HCT116 (cell line): ENCODE measurements around the gene ZNF652. TPM values are rescaled to one million over a fixed set of nuclear protein-coding genes. Genes with fewer than 3 reads are reported as not detected.

ENCODE experiments used
- ATAC-seq: fragments of 200-7000 bp; cut with Tn5 transposase; 2 replicates; pipeline ENCODE4 v1.9.1; 2020; ENCODE audit warnings: mild to moderate bottlenecking, moderate library complexity
- BruUV-seq: library from RNA; stranded (reverse); fragments of 400-500 nt; replicated peaks from 2 replicates; lab custom pipeline; 2021; lab: Mats Ljungman, UMichigan
- CTCF ChIA-PET: fragments of 300-600 bp; sonication (Branson Sonifier 250); formaldehyde crosslinking; loops from one replicate; lab custom pipeline; 2021; ENCODE audit warnings: antibody characterized with exemption; lab: Charles Lee
- POLR2A ChIA-PET: fragments of 300-600, 350-600 bp; sonication (Branson Sonifier 250); formaldehyde crosslinking; loops from one replicate; lab custom pipeline; 2021; ENCODE audit warnings: antibody characterized with exemption; lab: Charles Lee
- RAD21 ChIA-PET, 2 experiments: fragments of 300-600 bp; sonication (Branson Sonifier 250); formaldehyde crosslinking; loops; one replicate each; lab custom pipeline; 2023; ENCODE audit warnings: low total read pairs in 2 of 2; ENCODE audit not compliant: uncharacterized antibody in 2 of 2, unreplicated experiment in 2 of 2, low non-redundant PET in 1 of 2; lab: Charles Lee
- DNase-seq: peaks from one replicate; pipeline ENCODE4 v3.0.0-alpha.2; 2010; ENCODE audit warnings: low read depth, low spot score
- H2AFZ ChIP-seq: fragments of 200-600 bp; shearing (Covaris generic), sonication (generic); 2 replicates; pipeline ENCODE4 v1.6.1; 2017; ENCODE audit warnings: low read depth, mixed run types, mixed read lengths, antibody characterized with exemption, low read length; ENCODE audit not compliant: poor library complexity, severe bottlenecking
- H3K27ac ChIP-seq: 2 replicates; pipeline ENCODE4 v1.5.1; 2012; ENCODE audit warnings: low read depth, low read length
- H3K27me3 ChIP-seq: fragments of 200-600 bp; sonication (generic); 2 replicates; pipeline ENCODE4 v1.6.1; 2016; ENCODE audit warnings: mixed run types, low read length, mixed read lengths; ENCODE audit not compliant: insufficient read depth
- H3K36me3 ChIP-seq, 2 experiments: fragments of 200-500 bp in 1 of 2; fragments of 200-600 bp in 1 of 2; sonication (Bioruptor generic) in 1 of 2; sonication (generic) in 1 of 2; 2 replicates each; pipeline versions ENCODE4 v1.5.1 to v1.6.1; 2014 to 2016; ENCODE audit warnings: low read length in 2 of 2, inconsistent platforms in 1 of 2, mixed read lengths in 1 of 2, mixed run types in 1 of 2; ENCODE audit not compliant: insufficient read depth in 2 of 2, control insufficient read depth in 1 of 2
- H3K4me1 ChIP-seq, 2 experiments: fragments of 200-600 bp in 1 of 2; sonication (generic) in 1 of 2; 2 replicates each; pipeline versions ENCODE4 v1.5.1 to v1.6.1; 2012 to 2017; ENCODE audit warnings: low read length in 2 of 2, inconsistent platforms in 1 of 2, mild to moderate bottlenecking in 1 of 2, mixed read lengths in 1 of 2, mixed run types in 1 of 2, moderate library complexity in 1 of 2; ENCODE audit not compliant: insufficient read depth in 2 of 2, control insufficient read depth in 1 of 2
- H3K4me2 ChIP-seq: fragments of 200-600 bp; sonication (generic); 2 replicates; pipeline ENCODE4 v1.6.1; 2017; ENCODE audit warnings: mixed run types, low read length, mixed read lengths
- H3K4me3 ChIP-seq, 2 experiments: fragments of 200-600 bp in 1 of 2; sonication (generic) in 1 of 2; replicated peaks in 1 of 2; 2 replicates each; pipeline ENCODE4 v1.5.1; 2011 to 2016; ENCODE audit warnings: low read length in 2 of 2, control low read depth in 1 of 2, low read depth in 1 of 2, mild to moderate bottlenecking in 1 of 2, mixed read lengths in 1 of 2, mixed run types in 1 of 2
- H3K79me2 ChIP-seq: fragments of 200-600 bp; sonication (generic); 2 replicates; pipeline ENCODE4 v1.6.1; 2017; ENCODE audit warnings: mild to moderate bottlenecking, mixed run types, low read length, moderate library complexity, mixed read lengths; ENCODE audit not compliant: insufficient read depth
- H3K9ac ChIP-seq: fragments of 200-600 bp; sonication (generic); 2 replicates; pipeline ENCODE4 v1.6.1; 2016; ENCODE audit warnings: low read length, mixed read lengths
- H3K9me2 ChIP-seq: fragments of 200-600 bp; sonication (generic), shearing (Covaris generic); 2 replicates; pipeline ENCODE4 v1.6.1; 2017; ENCODE audit warnings: mixed run types, mild to moderate bottlenecking, moderate library complexity; ENCODE audit not compliant: insufficient read depth
- H3K9me3 ChIP-seq, 2 experiments: fragments of 200-500 bp in 1 of 2; fragments of 200-600 bp in 1 of 2; sonication (Bioruptor generic) in 1 of 2; sonication (generic) in 1 of 2; 2 replicates each; pipeline ENCODE4 v1.6.1; 2014 to 2017; ENCODE audit warnings: low read length in 2 of 2, mixed read lengths in 2 of 2, inconsistent platforms in 1 of 2, low read depth in 1 of 2, mild to moderate bottlenecking in 1 of 2, mixed run types in 1 of 2, moderate library complexity in 1 of 2; ENCODE audit not compliant: control insufficient read depth in 1 of 2, insufficient read depth in 1 of 2
- H4K20me1 ChIP-seq: fragments of 200-600 bp; sonication (generic), shearing (Covaris generic); 2 replicates; pipeline ENCODE4 v1.6.1; 2017; ENCODE audit warnings: mixed run types, mild to moderate bottlenecking, moderate library complexity; ENCODE audit not compliant: insufficient read depth
- CBX3 ChIP-seq: IDR thresholded peaks from 2 replicates; pipeline ENCODE4 v1.6.1; 2012; ENCODE audit warnings: low read depth
- CEBPB ChIP-seq: IDR thresholded peaks from 2 replicates; pipeline ENCODE4 v1.6.1; 2012; ENCODE audit warnings: low read depth
- EGR1 ChIP-seq: IDR thresholded peaks from 2 replicates; pipeline ENCODE4 v1.6.1; 2012; ENCODE audit warnings: low read depth
- ELF1 ChIP-seq: IDR thresholded peaks from 2 replicates; pipeline ENCODE4 v1.6.1; 2012; ENCODE audit warnings: low read depth, borderline replicate concordance
- EZH2phosphoT487 ChIP-seq: fragments of 200-600 bp; IDR thresholded peaks from 2 replicates; pipeline ENCODE4 v1.6.1; 2018; ENCODE audit warnings: antibody characterized with exemption, borderline replicate concordance
- FOSL1 ChIP-seq: IDR thresholded peaks from 2 replicates; pipeline ENCODE4 v1.6.1; 2012; ENCODE audit warnings: low read depth
- JUND ChIP-seq: IDR thresholded peaks from 2 replicates; pipeline ENCODE4 v1.6.1; 2012
- POLR2A ChIP-seq: IDR thresholded peaks from 2 replicates; pipeline ENCODE4 v1.7.0; 2011; ENCODE audit warnings: borderline replicate concordance; ENCODE audit not compliant: insufficient read depth, insufficient read length; ENCODE audit errors: extremely low read depth
- POLR2AphosphoS5 ChIP-seq: IDR thresholded peaks from 2 replicates; pipeline ENCODE4 v1.6.1; 2011; ENCODE audit warnings: mild to moderate bottlenecking, low read depth, low read length, moderate library complexity
- SIN3A ChIP-seq: IDR thresholded peaks from 2 replicates; pipeline ENCODE4 v1.6.1; 2012; ENCODE audit warnings: low read depth
- TCF7L2 ChIP-seq: IDR thresholded peaks from 2 replicates; pipeline ENCODE4 v1.7.0; 2011; ENCODE audit warnings: borderline replicate concordance, inconsistent platforms; ENCODE audit not compliant: insufficient read depth, insufficient read length; ENCODE audit errors: extremely low read depth
- YY1 ChIP-seq: IDR thresholded peaks from 2 replicates; pipeline ENCODE4 v1.6.1; 2011; ENCODE audit warnings: low read length, low read depth, moderate library complexity, mild to moderate bottlenecking; ENCODE audit not compliant: insufficient replicate concordance; ENCODE audit errors: extremely low read depth
- ZBTB33 ChIP-seq: IDR thresholded peaks from 2 replicates; pipeline ENCODE4 v1.6.1; 2011; ENCODE audit warnings: mild to moderate bottlenecking, low read length, moderate library complexity; ENCODE audit not compliant: insufficient replicate concordance; ENCODE audit errors: extremely low read depth
- ZFX ChIP-seq: fragments of 450-650 bp; IDR thresholded peaks from 2 replicates; pipeline ENCODE4 v1.6.1; 2017
- ZNF274 ChIP-seq: fragments of 200-500 bp; sonication (Bioruptor generic); IDR thresholded peaks from 2 replicates; pipeline ENCODE4 v1.6.1; 2014; ENCODE audit warnings: mild to moderate bottlenecking, low read depth, low read length, inconsistent platforms
- intact Hi-C: fragments of 100-400 bp; cut with micrococcal nuclease; formaldehyde crosslinking; loops from 2 replicates; pipeline ENCODE4 v1.10.0; 2022
- total RNA-seq: library from RNA; stranded (reverse); gene quantifications from one replicate; pipeline ENCODE4 v1.2.1, GENCODE V29; 2021; ENCODE audit not compliant: unreplicated experiment
- TF ChIP-seq, protein P1 (sequence below): IDR thresholded peaks from 2 replicates; pipeline ENCODE4 v1.6.1; 2012; ENCODE audit warnings: low read depth
- TF ChIP-seq, protein P2 (sequence below): IDR thresholded peaks from 2 replicates; pipeline ENCODE4 v1.6.1; 2012
- TF ChIP-seq, protein P3 (sequence below), 3 experiments: fragments of 200-600 bp in 1 of 3; sonication (generic) in 1 of 3; IDR thresholded peaks in 2 of 3; conservative IDR thresholded peaks in 1 of 3; 2 replicates each; pipeline ENCODE4 v1.5.1; 2012 to 2017; ENCODE audit warnings: low read depth in 2 of 3, low read length in 2 of 3, antibody characterized with exemption in 1 of 3, borderline replicate concordance in 1 of 3, control low read depth in 1 of 3, mild to moderate bottlenecking in 1 of 3, mixed read lengths in 1 of 3, mixed run types in 1 of 3, moderate library complexity in 1 of 3; ENCODE audit not compliant: insufficient read depth in 1 of 3

The ZNF652 gene
- total RNA-seq, 1 experiment from 2014 or later = 27.8 TPM

GRCh38 chr17:49379926-49380325, 17.9 kb upstream of the ZNF652 start:
- ATAC-seq = no peak
- no peak for DNase-seq
- Histone ChIP-seq H3K27ac (no peak overlapping the region), H3K4me1 (no peaks in the 10 kb centered on the region), H3K4me2 (no peak overlapping the region), H3K27me3 (no peaks in the 10 kb centered on the region), H3K9ac (no peak overlapping the region), H4K20me1 (no peaks in the 10 kb centered on the region), H3K4me3 (no peak overlapping the region), H3K9me3 (no peaks in the 10 kb centered on the region), H3K79me2 (no peaks in the 10 kb centered on the region), H2AFZ (no peak overlapping the region), H3K9me2 (no peaks in the 10 kb centered on the region), H3K36me3 (no peaks in the 10 kb centered on the region)
- ChIA-PET CTCF (interaction anchor here (1.5 kb wide), 1 partner anchor 8 kb away, joined by 6 read pairs; no protein-coding TSS in a partner anchor), RAD21 (no interaction called here), POLR2A (no interaction called here)
- BruUV-seq = no TSS peak
- TF ChIP-seq ELF1 (no peak), POLR2A (no peak), EGR1 (no peak), YY1 (no peak), ZNF274 (no peak), CEBPB (no peak), SIN3A (no peak), JUND (no peak), ZFX (no peak), POLR2AphosphoS5 (no peak), EZH2phosphoT487 (no peak), FOSL1 (no peak), CBX3 (no peak), TCF7L2 (no peak), ZBTB33 (no peak)
- TF ChIP-seq, protein P1, sequence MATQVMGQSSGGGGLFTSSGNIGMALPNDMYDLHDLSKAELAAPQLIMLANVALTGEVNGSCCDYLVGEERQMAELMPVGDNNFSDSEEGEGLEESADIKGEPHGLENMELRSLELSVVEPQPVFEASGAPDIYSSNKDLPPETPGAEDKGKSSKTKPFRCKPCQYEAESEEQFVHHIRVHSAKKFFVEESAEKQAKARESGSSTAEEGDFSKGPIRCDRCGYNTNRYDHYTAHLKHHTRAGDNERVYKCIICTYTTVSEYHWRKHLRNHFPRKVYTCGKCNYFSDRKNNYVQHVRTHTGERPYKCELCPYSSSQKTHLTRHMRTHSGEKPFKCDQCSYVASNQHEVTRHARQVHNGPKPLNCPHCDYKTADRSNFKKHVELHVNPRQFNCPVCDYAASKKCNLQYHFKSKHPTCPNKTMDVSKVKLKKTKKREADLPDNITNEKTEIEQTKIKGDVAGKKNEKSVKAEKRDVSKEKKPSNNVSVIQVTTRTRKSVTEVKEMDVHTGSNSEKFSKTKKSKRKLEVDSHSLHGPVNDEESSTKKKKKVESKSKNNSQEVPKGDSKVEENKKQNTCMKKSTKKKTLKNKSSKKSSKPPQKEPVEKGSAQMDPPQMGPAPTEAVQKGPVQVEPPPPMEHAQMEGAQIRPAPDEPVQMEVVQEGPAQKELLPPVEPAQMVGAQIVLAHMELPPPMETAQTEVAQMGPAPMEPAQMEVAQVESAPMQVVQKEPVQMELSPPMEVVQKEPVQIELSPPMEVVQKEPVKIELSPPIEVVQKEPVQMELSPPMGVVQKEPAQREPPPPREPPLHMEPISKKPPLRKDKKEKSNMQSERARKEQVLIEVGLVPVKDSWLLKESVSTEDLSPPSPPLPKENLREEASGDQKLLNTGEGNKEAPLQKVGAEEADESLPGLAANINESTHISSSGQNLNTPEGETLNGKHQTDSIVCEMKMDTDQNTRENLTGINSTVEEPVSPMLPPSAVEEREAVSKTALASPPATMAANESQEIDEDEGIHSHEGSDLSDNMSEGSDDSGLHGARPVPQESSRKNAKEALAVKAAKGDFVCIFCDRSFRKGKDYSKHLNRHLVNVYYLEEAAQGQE = no peak
- TF ChIP-seq, protein P2, sequence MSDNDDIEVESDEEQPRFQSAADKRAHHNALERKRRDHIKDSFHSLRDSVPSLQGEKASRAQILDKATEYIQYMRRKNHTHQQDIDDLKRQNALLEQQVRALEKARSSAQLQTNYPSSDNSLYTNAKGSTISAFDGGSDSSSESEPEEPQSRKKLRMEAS = no peak
- TF ChIP-seq, protein P3, sequence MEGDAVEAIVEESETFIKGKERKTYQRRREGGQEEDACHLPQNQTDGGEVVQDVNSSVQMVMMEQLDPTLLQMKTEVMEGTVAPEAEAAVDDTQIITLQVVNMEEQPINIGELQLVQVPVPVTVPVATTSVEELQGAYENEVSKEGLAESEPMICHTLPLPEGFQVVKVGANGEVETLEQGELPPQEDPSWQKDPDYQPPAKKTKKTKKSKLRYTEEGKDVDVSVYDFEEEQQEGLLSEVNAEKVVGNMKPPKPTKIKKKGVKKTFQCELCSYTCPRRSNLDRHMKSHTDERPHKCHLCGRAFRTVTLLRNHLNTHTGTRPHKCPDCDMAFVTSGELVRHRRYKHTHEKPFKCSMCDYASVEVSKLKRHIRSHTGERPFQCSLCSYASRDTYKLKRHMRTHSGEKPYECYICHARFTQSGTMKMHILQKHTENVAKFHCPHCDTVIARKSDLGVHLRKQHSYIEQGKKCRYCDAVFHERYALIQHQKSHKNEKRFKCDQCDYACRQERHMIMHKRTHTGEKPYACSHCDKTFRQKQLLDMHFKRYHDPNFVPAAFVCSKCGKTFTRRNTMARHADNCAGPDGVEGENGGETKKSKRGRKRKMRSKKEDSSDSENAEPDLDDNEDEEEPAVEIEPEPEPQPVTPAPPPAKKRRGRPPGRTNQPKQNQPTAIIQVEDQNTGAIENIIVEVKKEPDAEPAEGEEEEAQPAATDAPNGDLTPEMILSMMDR (IDR thresholded peaks at IDR 0.05 in 2 of 3, conservative IDR thresholded peaks at IDR 0.05 in 1 of 3; ENCODE audit: borderline replicate concordance in 1 of 3, insufficient read depth in 1 of 3, low read depth in 2 of 3, low read length in 2 of 3) = no peak
- intact Hi-C loops = no loop called here
